MM.1S (cell line): ENCODE results near the gene TMEM184A.

Experiments
- CTCF ChIP-seq: fragments of 300-600 bp; sonication (generic); IDR thresholded peaks from 2 replicates; pipeline ENCODE4 v1.5.1; 2016; ENCODE audit warnings: antibody characterized with exemption, low read length, mixed read lengths
- EZH2phosphoT487 ChIP-seq: fragments of 300-600 bp; sonication (generic); IDR thresholded peaks from 2 replicates; pipeline ENCODE4 v1.6.1; 2018; ENCODE audit warnings: antibody characterized with exemption, low read length

GRCh38 chr7:1593904-1594421, 38.0 kb upstream of the TMEM184A start:
- TF ChIP-seq EZH2phosphoT487 (no peak), CTCF (no peak)
